MM.1S (cell line): ENCODE results near the gene STAP2.

Experiments used
- DNase-seq: peaks from one replicate; pipeline ENCODE4 v3.0.0-alpha.2; 2015
- H2AFZ ChIP-seq: fragments of 300-600 bp; sonication (generic); 2 replicates; pipeline ENCODE4 v1.6.0; 2016; ENCODE audit warnings: antibody characterized with exemption, low read length
- H3F3A ChIP-seq: fragments of 300-600 bp; sonication (generic); 2 replicates; pipeline ENCODE4 v1.6.1; 2016; ENCODE audit warnings: mild to moderate bottlenecking, antibody characterized with exemption, low read length, moderate library complexity, mixed read lengths; ENCODE audit not compliant: insufficient read depth
- H3K27ac ChIP-seq: fragments of 300-600 bp; sonication (generic); 2 replicates; pipeline ENCODE4 v1.5.1; 2016; ENCODE audit warnings: mild to moderate bottlenecking, low read length
- H3K27me3 ChIP-seq: fragments of 300-600 bp; sonication (generic); replicated peaks from 2 replicates; pipeline ENCODE4 v1.6.0; 2016; ENCODE audit warnings: low read length; ENCODE audit not compliant: insufficient read depth
- H3K36me3 ChIP-seq: fragments of 300-600 bp; sonication (generic); replicated peaks from 2 replicates; pipeline ENCODE4 v1.6.1; 2016; ENCODE audit warnings: mild to moderate bottlenecking, low read length, mixed read lengths; ENCODE audit not compliant: insufficient read depth
- H3K4me1 ChIP-seq: fragments of 300-600 bp; sonication (generic); 2 replicates; pipeline ENCODE4 v1.6.1; 2016; ENCODE audit warnings: low read length, mixed read lengths
- H3K4me2 ChIP-seq: fragments of 300-600 bp; sonication (generic); 2 replicates; pipeline ENCODE4 v1.6.0; 2016; ENCODE audit warnings: low read depth, low read length
- H3K4me3 ChIP-seq: fragments of 300-600 bp; sonication (generic); 2 replicates; pipeline ENCODE4 v1.5.1; 2016; ENCODE audit warnings: low read length, mixed read lengths
- H3K79me2 ChIP-seq: fragments of 300-600 bp; sonication (generic); 2 replicates; pipeline ENCODE4 v1.6.1; 2016; ENCODE audit warnings: mixed run types, low read length, mixed read lengths
- H3K9ac ChIP-seq: fragments of 300-600 bp; sonication (generic); 2 replicates; pipeline ENCODE4 v1.6.1; 2016; ENCODE audit warnings: low read length, mixed read lengths
- H3K9me2 ChIP-seq: fragments of 300-600 bp; sonication (generic); replicated peaks from 2 replicates; pipeline ENCODE4 v1.6.1; 2016; ENCODE audit warnings: mild to moderate bottlenecking, low read length, mixed read lengths; ENCODE audit not compliant: insufficient read depth
- H3K9me3 ChIP-seq: fragments of 300-600 bp; sonication (generic); replicated peaks from 2 replicates; pipeline ENCODE4 v1.6.1; 2016; ENCODE audit warnings: mild to moderate bottlenecking, low read length, mixed read lengths; ENCODE audit not compliant: insufficient read depth
- H4K20me1 ChIP-seq: fragments of 300-600 bp; sonication (generic); 2 replicates; pipeline ENCODE4 v1.6.1; 2016; ENCODE audit warnings: mild to moderate bottlenecking, low read length, moderate library complexity, mixed read lengths; ENCODE audit not compliant: insufficient read depth
- EZH2 ChIP-seq: fragments of 300-600 bp; sonication (generic); optimal IDR thresholded peaks from 2 replicates; pipeline ENCODE3; 2017; ENCODE audit warnings: low read depth, mild to moderate bottlenecking, antibody characterized with exemption, low read length, mixed read lengths
- EZH2phosphoT487 ChIP-seq: fragments of 300-600 bp; sonication (generic); IDR thresholded peaks from 2 replicates; pipeline ENCODE4 v1.6.1; 2018; ENCODE audit warnings: antibody characterized with exemption, low read length
- TF ChIP-seq, protein P1 (sequence below): fragments of 300-600 bp; sonication (generic); IDR thresholded peaks from 2 replicates; pipeline ENCODE4 v1.5.1; 2016; ENCODE audit warnings: antibody characterized with exemption, low read length, mixed read lengths

STAP2 gene

GRCh38 chr19:4363571-4364304, 25.1 kb upstream of the STAP2 start:
- Histone ChIP-seq H3K27me3 (no peaks in the 10 kb centered on the region), H3K9me3 (no peaks in the 10 kb centered on the region), H3K4me2 (no peak overlapping the region), H3K9me2 (no peaks in the 10 kb centered on the region), H3K4me1 (peaks cover 4% of the 10 kb centered on the region; the same call in 1 of the 2 replicates), H3F3A (peaks cover 2% of the 10 kb centered on the region; the same call in 1 of the 2 replicates), H3K4me3 (no peak overlapping the region), H3K79me2 (peaks cover 15% of the 10 kb centered on the region), H2AFZ (no peak overlapping the region), H4K20me1 (no peaks in the 10 kb centered on the region), H3K9ac (no peak overlapping the region), H3K27ac (no peak overlapping the region), H3K36me3 (0 out of 2 replicates have a peak, but pooled peaks cover 4% of the 10 kb centered on the region)
- TF ChIP-seq EZH2 (no peak), EZH2phosphoT487 (no peak)
- TF ChIP-seq, protein P1, sequence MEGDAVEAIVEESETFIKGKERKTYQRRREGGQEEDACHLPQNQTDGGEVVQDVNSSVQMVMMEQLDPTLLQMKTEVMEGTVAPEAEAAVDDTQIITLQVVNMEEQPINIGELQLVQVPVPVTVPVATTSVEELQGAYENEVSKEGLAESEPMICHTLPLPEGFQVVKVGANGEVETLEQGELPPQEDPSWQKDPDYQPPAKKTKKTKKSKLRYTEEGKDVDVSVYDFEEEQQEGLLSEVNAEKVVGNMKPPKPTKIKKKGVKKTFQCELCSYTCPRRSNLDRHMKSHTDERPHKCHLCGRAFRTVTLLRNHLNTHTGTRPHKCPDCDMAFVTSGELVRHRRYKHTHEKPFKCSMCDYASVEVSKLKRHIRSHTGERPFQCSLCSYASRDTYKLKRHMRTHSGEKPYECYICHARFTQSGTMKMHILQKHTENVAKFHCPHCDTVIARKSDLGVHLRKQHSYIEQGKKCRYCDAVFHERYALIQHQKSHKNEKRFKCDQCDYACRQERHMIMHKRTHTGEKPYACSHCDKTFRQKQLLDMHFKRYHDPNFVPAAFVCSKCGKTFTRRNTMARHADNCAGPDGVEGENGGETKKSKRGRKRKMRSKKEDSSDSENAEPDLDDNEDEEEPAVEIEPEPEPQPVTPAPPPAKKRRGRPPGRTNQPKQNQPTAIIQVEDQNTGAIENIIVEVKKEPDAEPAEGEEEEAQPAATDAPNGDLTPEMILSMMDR, result no peak
- DNase-seq, result no peak

DNA sequence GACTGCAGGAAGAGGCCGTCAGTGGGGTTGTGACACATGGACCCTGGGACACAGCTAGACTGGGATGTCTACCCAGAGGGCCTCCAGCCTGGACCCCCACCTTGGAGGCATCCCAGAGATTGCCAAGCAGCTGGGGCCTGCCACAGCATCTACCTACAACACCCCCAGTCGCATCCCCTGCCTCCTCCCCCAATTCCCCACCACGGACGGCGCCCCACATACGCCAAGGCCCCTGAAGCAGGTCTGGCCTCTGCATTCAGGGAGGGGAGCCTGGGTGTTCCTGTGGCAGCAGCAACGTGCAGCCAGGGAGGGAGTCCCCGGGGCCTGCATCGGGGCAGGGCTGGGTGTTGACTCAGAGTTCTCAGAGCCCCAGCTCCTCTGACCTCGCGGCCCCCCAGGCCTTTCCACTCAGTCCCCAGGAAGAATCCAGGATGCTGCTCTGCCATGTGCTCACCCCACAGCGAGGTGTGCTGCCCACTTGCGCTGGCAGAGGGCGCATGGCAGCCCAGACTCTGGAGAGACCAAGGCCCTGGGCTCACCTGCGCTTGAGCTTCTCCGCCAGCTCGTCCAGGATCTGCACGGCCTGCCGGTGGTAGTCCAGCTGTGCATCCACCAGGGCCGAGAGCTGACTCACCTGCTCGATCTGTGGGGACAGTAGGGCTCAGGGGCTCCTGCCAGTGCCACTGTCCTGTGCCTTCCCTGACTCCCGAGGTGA, 24.4 kb upstream of the STAP2 start:
- TF ChIP-seq EZH2, result no peak
- TF ChIP-seq, protein P1, result 0 out of 2 replicates have a peak, but pooled peaks have one; percentile 8
- H3K9ac ChIP-seq, result no peak overlapping the region
- H3K36me3 ChIP-seq, result 0 out of 2 replicates have a peak, but pooled peaks cover 4% of the 10 kb centered on the region

GRCh38 chr19:4362101-4362828, 23.6 kb upstream of the STAP2 start:
- Histone ChIP-seq H3K4me3 (no peak overlapping the region), H3K4me2 (no peak overlapping the region), H3K9me3 (no peaks in the 10 kb centered on the region), H3K79me2 (peaks cover 2% of the 10 kb centered on the region), H3K27me3 (no peaks in the 10 kb centered on the region), H3K27ac (no peak overlapping the region), H4K20me1 (no peaks in the 10 kb centered on the region), H3F3A (no peaks in the 10 kb centered on the region; the same call in 1 of the 2 replicates), H3K36me3 (0 out of 2 replicates have a peak, but pooled peaks cover 4% of the 10 kb centered on the region), H3K9me2 (no peaks in the 10 kb centered on the region), H2AFZ (no peak overlapping the region), H3K9ac (no peak overlapping the region), H3K4me1 (no peaks in the 10 kb centered on the region)
- TF ChIP-seq, protein P1, result no peak
- TF ChIP-seq EZH2phosphoT487 (no peak), EZH2 (no peak)
- no peak for DNase-seq

More for the DNA sequence above, 24.4 kb upstream of the STAP2 start:
- DNase-seq, result no peak
- no peaks in the 10 kb centered on the region for H3K9me2 ChIP-seq
- no peaks in the 10 kb centered on the region for H4K20me1 ChIP-seq
- H3K27me3 ChIP-seq, result no peaks in the 10 kb centered on the region
- no peak overlapping the region for H3K4me3 ChIP-seq
- no peak overlapping the region for H3K27ac ChIP-seq
- no peaks in the 10 kb centered on the region; the same call in 1 of the 2 replicates for H3F3A ChIP-seq
- H3K4me1 ChIP-seq, result no peaks in the 10 kb centered on the region
- H3K79me2 ChIP-seq, result peaks cover 9% of the 10 kb centered on the region
- no peak overlapping the region for H3K4me2 ChIP-seq
- no peaks in the 10 kb centered on the region for H3K9me3 ChIP-seq
- no peak overlapping the region for H2AFZ ChIP-seq
